Osteoblast (primary cell): ENCODE measurements around the gene MYO1G. TPM values are rescaled to one million over a fixed set of nuclear protein-coding genes. Genes with fewer than 3 reads are reported as not detected.

Source experiments
- DNase-seq: peaks from one replicate; pipeline ENCODE4 v3.0.0; 2011; ENCODE audit warnings: low spot score, mixed read lengths; ENCODE audit not compliant: insufficient read length; ENCODE audit errors: missing footprints
- H2AFZ ChIP-seq: 2 replicates; pipeline ENCODE4 v1.6.0; 2011; ENCODE audit warnings: mild to moderate bottlenecking, low read length
- H3K27ac ChIP-seq: 2 replicates; pipeline ENCODE4 v1.5.1; 2011; ENCODE audit warnings: mild to moderate bottlenecking, low read depth, low read length, moderate library complexity
- H3K27me3 ChIP-seq: 2 replicates; pipeline ENCODE4 v1.6.0; 2012; ENCODE audit warnings: mild to moderate bottlenecking, control low read depth, inconsistent platforms, low read length, moderate library complexity; ENCODE audit not compliant: insufficient read depth
- H3K36me3 ChIP-seq: 2 replicates; pipeline ENCODE4 v1.5.1; 2011; ENCODE audit warnings: mild to moderate bottlenecking, low read length, control low read depth, moderate library complexity; ENCODE audit not compliant: insufficient read depth
- H3K4me1 ChIP-seq: 2 replicates; pipeline ENCODE4 v1.5.1; 2011; ENCODE audit warnings: mild to moderate bottlenecking, low read length, control low read depth, moderate library complexity; ENCODE audit not compliant: insufficient read depth
- H3K4me2 ChIP-seq: 2 replicates; pipeline ENCODE4 v1.6.0; 2011; ENCODE audit warnings: mild to moderate bottlenecking, low read length; ENCODE audit not compliant: insufficient read depth
- H3K4me3 ChIP-seq: fragments of 200-600 bp; sonication (generic); 3 replicates; pipeline ENCODE4 v1.5.1; 2012; ENCODE audit warnings: mild to moderate bottlenecking, low read length, inconsistent platforms; ENCODE audit not compliant: insufficient read depth
- H3K79me2 ChIP-seq: 2 replicates; pipeline ENCODE4 v1.6.0; 2012; ENCODE audit warnings: mild to moderate bottlenecking, low read length, control low read depth, inconsistent platforms; ENCODE audit not compliant: insufficient read depth
- H3K9me3 ChIP-seq: 2 replicates; pipeline ENCODE4 v1.5.1; 2011; ENCODE audit warnings: low read depth, low read length, control low read depth
- H4K20me1 ChIP-seq: 2 replicates; pipeline ENCODE4 v1.6.0; 2012; ENCODE audit warnings: mild to moderate bottlenecking, low read length, control low read depth; ENCODE audit not compliant: insufficient read depth
- CTCF ChIP-seq: IDR thresholded peaks from 2 replicates; pipeline ENCODE4 v1.5.1; 2011; ENCODE audit warnings: mild to moderate bottlenecking, low read depth, low read length, moderate library complexity; ENCODE audit errors: extremely low read depth
- total RNA-seq: library from RNA; depleted of rRNA; stranded (reverse); fragments of >200 nt; gene quantifications from 2 replicates; pipeline ENCODE4 v1.2.3, GENCODE V29; 2012

The MYO1G gene
- total RNA-seq, 1 donor = 0.36 TPM

GRCh38 chr7:44967571-44968446 is 11.0 kb downstream of the MYO1G start:
- Histone ChIP-seq H3K4me2 (no peak overlapping the region), H3K36me3 (no peaks in the 10 kb centered on the region), H3K79me2 (no peaks in the 10 kb centered on the region), H3K9me3 (no peaks in the 10 kb centered on the region), H4K20me1 (no peaks in the 10 kb centered on the region), H3K27ac (no peak overlapping the region), H2AFZ (no peak overlapping the region), H3K4me3 (no peak overlapping the region), H3K27me3 (peaks cover under 1% of the 10 kb centered on the region), H3K4me1 (no peaks in the 10 kb centered on the region)
- TF ChIP-seq CTCF = peak; percentile 38
- DNase-seq = peak; percentile 91

- Histone ChIP-seq H4K20me1 (no peaks in the 10 kb centered on the region), H3K79me2 (no peaks in the 10 kb centered on the region), H3K27ac (no peak overlapping the region), H3K4me2 (no peak overlapping the region), H2AFZ (no peak overlapping the region), H3K9me3 (no peaks in the 10 kb centered on the region), H3K4me3 (no peak overlapping the region), H3K27me3 (peaks cover 8% of the 10 kb centered on the region), H3K4me1 (no peaks in the 10 kb centered on the region), H3K36me3 (no peaks in the 10 kb centered on the region)
- DNase-seq = no peak
- TF ChIP-seq CTCF = no peak
Observed at GRCh38 chr7:44966731-44967538, 11.9 kb downstream of the MYO1G start.

GRCh38 chr7:44965937-44966730 is 12.7 kb downstream of the MYO1G start:
- Histone ChIP-seq H4K20me1 (no peaks in the 10 kb centered on the region), H3K9me3 (no peaks in the 10 kb centered on the region)
- no peak for TF ChIP-seq CTCF

More at GRCh38 chr7:44965937-44966730, 12.7 kb downstream of the MYO1G start:
- H3K4me1 ChIP-seq = no peaks in the 10 kb centered on the region
- no peak overlapping the region for H2AFZ ChIP-seq
- no peaks in the 10 kb centered on the region for H3K36me3 ChIP-seq
- H3K4me2 ChIP-seq = no peak overlapping the region
- H3K27me3 ChIP-seq = peaks cover 8% of the 10 kb centered on the region
- no peak overlapping the region for H3K4me3 ChIP-seq
- H3K27ac ChIP-seq = no peak overlapping the region
- DNase-seq = no peak
- no peaks in the 10 kb centered on the region for H3K79me2 ChIP-seq
